OCI-LY3 (cell line): Measurements from ENCODE around the gene GDF11.

Experiments
- CTCF ChIP-seq: fragments of 200-600, 300-600 bp; sonication (generic); IDR thresholded peaks from 2 replicates; pipeline ENCODE4 v1.5.1; 2014; ENCODE audit warnings: antibody characterized with exemption, low read length, low read depth
- EZH2phosphoT487 ChIP-seq: fragments of 200-600 bp; shearing (Covaris generic); IDR thresholded peaks from 2 replicates; pipeline ENCODE4 v1.6.1; 2018; ENCODE audit warnings: antibody characterized with exemption, mixed run types, low read depth

DNA sequence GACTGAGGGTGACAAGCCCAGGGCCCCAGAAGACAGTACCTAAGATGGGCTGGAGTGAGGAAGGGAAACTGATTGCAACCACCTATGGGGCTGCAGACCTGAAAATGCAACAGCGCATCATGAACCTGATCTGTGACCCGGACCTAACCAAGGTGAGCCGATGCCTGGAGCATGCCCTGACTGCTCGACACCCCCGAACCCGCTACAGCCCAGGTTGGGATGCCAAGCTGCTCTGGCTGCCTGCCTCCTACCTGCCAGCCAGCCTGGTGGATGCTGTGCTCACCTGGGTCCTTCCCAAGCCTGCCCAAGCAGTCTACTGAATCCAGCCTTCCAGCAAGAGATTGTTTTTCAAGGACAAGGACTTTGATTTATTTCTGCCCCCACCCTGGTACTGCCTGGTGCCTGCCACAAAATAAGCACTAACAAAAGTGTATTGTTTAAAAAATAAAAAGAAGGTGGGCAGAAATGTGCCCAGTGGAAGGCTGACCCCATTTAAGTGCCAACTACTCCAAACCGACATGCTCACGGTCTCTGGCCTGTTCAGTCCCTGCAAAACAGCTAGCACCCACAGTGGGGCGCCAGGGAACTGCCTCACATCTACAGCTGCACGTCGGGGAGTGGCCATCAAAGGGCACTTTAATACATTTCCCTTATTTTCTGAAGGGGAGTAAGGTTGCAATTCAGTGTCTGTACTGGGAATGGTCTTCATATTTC, 18.5 kb upstream of the GDF11 start:
- peak; percentile 62 for TF ChIP-seq CTCF
- no peak for TF ChIP-seq EZH2phosphoT487
